GM21526 (cell line): ENCODE data around the gene BCAS3.
"Not testable (repeated sequence)": the region's sequence is repeated elsewhere in the genome, so short reads cannot be mapped to it uniquely, and the experiment has no call there.

Experiments
- ATAC-seq: cut with Tn5 transposase; IDR thresholded peaks from one replicate; pipeline ENCODE4 v1.9.1; 2021; ENCODE audit warnings: moderate library complexity; ENCODE audit not compliant: unreplicated experiment, low FRiP score

BCAS3 gene

GRCh38 chr17:60677308-60678117, at the start of gene BCAS3:
Gene BCAS3, plus strand, starts transcription at chr17:60677851.
- ATAC-seq, result peak; percentile 95

GRCh38 chr17:60628252-60628889, 49.3 kb upstream of the BCAS3 start:
- no peak for ATAC-seq

GRCh38 chr17:60629120-60629519, 48.5 kb upstream of the BCAS3 start:
- no peak for ATAC-seq

- ATAC-seq, result no peak
These were observed 47.3 kb upstream of the BCAS3 start for GRCh38 chr17:60630352-60630751.

- no peak for ATAC-seq
These were observed 46.5 kb upstream of the BCAS3 start for GRCh38 chr17:60631119-60631518.

- no peak for ATAC-seq
These were observed 40.0 kb upstream of the BCAS3 start for GRCh38 chr17:60637683-60638082.

GRCh38 chr17:60639019-60639330, 38.7 kb upstream of the BCAS3 start:
- ATAC-seq, result no peak

- ATAC-seq, result no peak
These were observed 37.1 kb upstream of the BCAS3 start for GRCh38 chr17:60640503-60640902.

GRCh38 chr17:60641126-60641525, 36.5 kb upstream of the BCAS3 start:
- no peak for ATAC-seq

GRCh38 chr17:60641810-60642220, 35.8 kb upstream of the BCAS3 start:
- no peak for ATAC-seq

GRCh38 chr17:60645918-60646523, 31.6 kb upstream of the BCAS3 start:
- no peak for ATAC-seq

- ATAC-seq, result no peak
These were observed 30.9 kb upstream of the BCAS3 start for GRCh38 chr17:60646701-60647100.

- no peak for ATAC-seq
These were observed 29.9 kb upstream of the BCAS3 start for GRCh38 chr17:60647705-60648104.

GRCh38 chr17:60652454-60653247, 25.0 kb upstream of the BCAS3 start:
- ATAC-seq, result peak; percentile 78

- ATAC-seq, result no peak
These were observed 24.1 kb upstream of the BCAS3 start for GRCh38 chr17:60653569-60653968.

GRCh38 chr17:60656499-60656898, 21.2 kb upstream of the BCAS3 start:
- ATAC-seq, result no peak

GRCh38 chr17:60659156-60659555, 18.5 kb upstream of the BCAS3 start:
- ATAC-seq, result no peak

- ATAC-seq, result no peak
These were observed 16.2 kb upstream of the BCAS3 start for GRCh38 chr17:60661489-60661888.

- ATAC-seq, result no peak
These were observed 13.6 kb upstream of the BCAS3 start for GRCh38 chr17:60664022-60664421.

GRCh38 chr17:60665602-60666001, 12.0 kb upstream of the BCAS3 start:
- ATAC-seq, result no peak

- not testable (repeated sequence) for ATAC-seq
These were observed 8.9 kb upstream of the BCAS3 start for GRCh38 chr17:60668741-60669140.
